ENCODE results near the gene TJP1. TPM values are rescaled to one million over a fixed set of nuclear protein-coding genes. Genes with fewer than 3 reads are reported as not detected.

The TJP1 gene
- total RNA-seq, 1 experiment from 2014 or later = 140 TPM

DNA sequence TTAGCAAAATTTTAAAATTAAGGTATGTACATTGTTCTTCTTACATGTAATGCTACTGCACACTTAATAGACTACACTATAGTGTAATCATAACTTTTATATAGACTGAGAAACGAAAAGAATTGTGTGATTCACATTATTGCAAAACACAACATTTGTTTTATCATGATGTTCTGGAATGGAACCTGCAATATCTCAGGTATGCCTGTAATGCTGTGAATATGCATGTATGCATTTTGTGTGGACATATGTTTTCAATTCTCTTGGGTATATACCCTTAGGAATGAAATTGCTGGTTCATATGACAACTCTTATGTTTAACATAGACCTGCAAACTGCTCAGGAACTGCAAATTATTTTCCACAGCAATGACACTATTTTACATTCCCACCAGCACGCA is 38.6 kb upstream of the TJP1 start:
- H2AK5ac ChIP-seq (ENCODE audit: insufficient read length, low read length) = no peak overlapping the region
- H3K4me1 Mint-ChIP-seq = peaks cover 10 to 12% of the 10 kb centered on the region in 2 experiments
- no peaks in the 10 kb centered on the region for H3K79me1 ChIP-seq (ENCODE audit: insufficient read depth, low read depth, low read length, poor library complexity, severe bottlenecking)
- H3K23me2 ChIP-seq (ENCODE audit: insufficient read length, low read depth, low read length, poor library complexity, severe bottlenecking) = no peaks in the 10 kb centered on the region
- H3K4me3 Mint-ChIP-seq = no peak overlapping the region
- DNase-seq = no peak
- no peak overlapping the region for H3K18ac ChIP-seq (ENCODE audit: insufficient read length, low read depth, low read length)
- no peak overlapping the region for H3T11ph ChIP-seq (ENCODE audit: low read length)
- no peak overlapping the region for H4K8ac ChIP-seq (replicated peaks; ENCODE audit: insufficient read length, low read depth, low read length)
- H3K27me3 ChIP-seq (ENCODE audit: insufficient read depth, low read length) = no peaks in the 10 kb centered on the region
- H4K5ac ChIP-seq (ENCODE audit: insufficient read length, low read depth, low read length) = no peak overlapping the region
- no peak overlapping the region for H3K14ac ChIP-seq (ENCODE audit: insufficient read depth, low read length)
- no peaks in the 10 kb centered on the region for H3K9me3 Mint-ChIP-seq
- no peak overlapping the region for H3K27ac ChIP-seq (ENCODE audit: insufficient read length, low read depth, low read length)
- H3K4ac ChIP-seq (ENCODE audit: low read depth, low read length) = no peak overlapping the region
- H3K9me3 ChIP-seq (ENCODE audit: control insufficient read depth, low read depth, low read length) = no peaks in the 10 kb centered on the region
- H4K20me1 ChIP-seq (ENCODE audit: control insufficient read depth, insufficient read depth, insufficient read length) = no peaks in the 10 kb centered on the region
- H3K56ac ChIP-seq (ENCODE audit: insufficient read length, low read depth, low read length) = no peak overlapping the region
- no peak overlapping the region for H2BK15ac ChIP-seq (ENCODE audit: low read depth, low read length)
- no peaks in the 10 kb centered on the region for H3K79me2 ChIP-seq (ENCODE audit: insufficient read depth, low read length)
- no peak overlapping the region for H4K91ac ChIP-seq (ENCODE audit: insufficient read length, low read depth, low read length)
- no peak overlapping the region for H2BK20ac ChIP-seq (ENCODE audit: low read depth, low read length, poor library complexity, severe bottlenecking)
- no peak overlapping the region for H2AFZ ChIP-seq (ENCODE audit: low read length)
- no peak overlapping the region for H2BK120ac ChIP-seq (ENCODE audit: low read depth, low read length, poor library complexity, severe bottlenecking)
- H2BK5ac ChIP-seq (ENCODE audit: insufficient read length, low read length) = no peak overlapping the region
- TF ChIP-seq, protein P1, sequence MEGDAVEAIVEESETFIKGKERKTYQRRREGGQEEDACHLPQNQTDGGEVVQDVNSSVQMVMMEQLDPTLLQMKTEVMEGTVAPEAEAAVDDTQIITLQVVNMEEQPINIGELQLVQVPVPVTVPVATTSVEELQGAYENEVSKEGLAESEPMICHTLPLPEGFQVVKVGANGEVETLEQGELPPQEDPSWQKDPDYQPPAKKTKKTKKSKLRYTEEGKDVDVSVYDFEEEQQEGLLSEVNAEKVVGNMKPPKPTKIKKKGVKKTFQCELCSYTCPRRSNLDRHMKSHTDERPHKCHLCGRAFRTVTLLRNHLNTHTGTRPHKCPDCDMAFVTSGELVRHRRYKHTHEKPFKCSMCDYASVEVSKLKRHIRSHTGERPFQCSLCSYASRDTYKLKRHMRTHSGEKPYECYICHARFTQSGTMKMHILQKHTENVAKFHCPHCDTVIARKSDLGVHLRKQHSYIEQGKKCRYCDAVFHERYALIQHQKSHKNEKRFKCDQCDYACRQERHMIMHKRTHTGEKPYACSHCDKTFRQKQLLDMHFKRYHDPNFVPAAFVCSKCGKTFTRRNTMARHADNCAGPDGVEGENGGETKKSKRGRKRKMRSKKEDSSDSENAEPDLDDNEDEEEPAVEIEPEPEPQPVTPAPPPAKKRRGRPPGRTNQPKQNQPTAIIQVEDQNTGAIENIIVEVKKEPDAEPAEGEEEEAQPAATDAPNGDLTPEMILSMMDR (conservative IDR thresholded peaks at IDR 0.05) = no peak
- no peaks in the 10 kb centered on the region for H3K36me3 Mint-ChIP-seq (ENCODE audit: insufficient read depth in 1 of 3, low read depth in 3 of 3)
- H3K27ac Mint-ChIP-seq = no peak overlapping the region
- no peak overlapping the region for H2BK12ac ChIP-seq (ENCODE audit: insufficient read length, low read depth, low read length)
- no CpG with 5 or more reads among the region's 2 CpGs for WGBS (ENCODE audit: extremely low coverage, insufficient read length, low lambda C conversion rate)
- H3K4me1 ChIP-seq (ENCODE audit: insufficient read depth, low read length) = peaks cover 7% of the 10 kb centered on the region
- H3K27me3 Mint-ChIP-seq (ENCODE audit: low read depth) = no peaks in the 10 kb centered on the region
- no peak overlapping the region for H3K4me2 ChIP-seq (ENCODE audit: insufficient read depth, insufficient read length, low read length)
- H3K23ac ChIP-seq (ENCODE audit: insufficient read length, low read depth, low read length) = no peak overlapping the region
- no peak overlapping the region for H3K9ac ChIP-seq (ENCODE audit: extremely low read depth, insufficient read length, low read length)
